Stimulated activated CD4-positive, alpha-beta T cell treated with anti-CD3 and anti-CD28 coated beads, Interleukin-15, amount 100 ng/mL, for 1 hour (primary cell): Measurements from ENCODE around the gene RANBP3.

Experiments used
- DNase-seq, 2 donors: peaks; one replicate each; pipeline ENCODE4 v3.0.0-alpha.2; 2020; ENCODE audit warnings: low read depth in 1 of 2, low spot score in 1 of 2

RANBP3 gene

GRCh38 chr19:5952193-5953029 lies 25.5 kb downstream of the RANBP3 start:
- no peak for DNase-seq

- DNase-seq, result no peak
Observed at GRCh38 chr19:5951338-5951861, 26.5 kb downstream of the RANBP3 start.

GRCh38 chr19:5950741-5951140 lies 27.2 kb downstream of the RANBP3 start:
- DNase-seq, result no peak

- DNase-seq, result no peak
Observed at GRCh38 chr19:5949792-5950305, 28.1 kb downstream of the RANBP3 start.

GRCh38 chr19:5948752-5949564 lies 29.0 kb downstream of the RANBP3 start:
- DNase-seq, result no peak

GRCh38 chr19:5947435-5947834 lies 30.5 kb downstream of the RANBP3 start:
- no peak for DNase-seq

- no peak for DNase-seq
Observed at GRCh38 chr19:5943623-5944022, 34.3 kb downstream of the RANBP3 start.

- DNase-seq, result no peak
Observed at GRCh38 chr19:5943045-5943444, 34.9 kb downstream of the RANBP3 start.

GRCh38 chr19:5941673-5942072 lies 36.3 kb downstream of the RANBP3 start:
- DNase-seq, result no peak

GRCh38 chr19:5940260-5941208 lies 37.4 kb downstream of the RANBP3 start:
- no peak for DNase-seq

GRCh38 chr19:5937550-5937949 lies 40.4 kb downstream of the RANBP3 start:
- DNase-seq, result no peak

- DNase-seq, result no peak
Observed at GRCh38 chr19:5936292-5936592, 41.7 kb downstream of the RANBP3 start.

GRCh38 chr19:5935473-5936291 lies 42.3 kb downstream of the RANBP3 start:
- DNase-seq, result no peak

GRCh38 chr19:5934774-5935472 lies 43.0 kb downstream of the RANBP3 start:
- DNase-seq, result no peak

- no peak for DNase-seq
Observed at GRCh38 chr19:5934069-5934401, 43.9 kb downstream of the RANBP3 start.

GRCh38 chr19:5933391-5934068 lies 44.4 kb downstream of the RANBP3 start:
- no peak for DNase-seq

GRCh38 chr19:5932609-5933262 lies 45.2 kb downstream of the RANBP3 start:
- no peak for DNase-seq

- no peak for DNase-seq
Observed at GRCh38 chr19:5932146-5932545, 45.8 kb downstream of the RANBP3 start.
